Measurements from ENCODE around the gene TMEM92.

TMEM92 gene

DNA sequence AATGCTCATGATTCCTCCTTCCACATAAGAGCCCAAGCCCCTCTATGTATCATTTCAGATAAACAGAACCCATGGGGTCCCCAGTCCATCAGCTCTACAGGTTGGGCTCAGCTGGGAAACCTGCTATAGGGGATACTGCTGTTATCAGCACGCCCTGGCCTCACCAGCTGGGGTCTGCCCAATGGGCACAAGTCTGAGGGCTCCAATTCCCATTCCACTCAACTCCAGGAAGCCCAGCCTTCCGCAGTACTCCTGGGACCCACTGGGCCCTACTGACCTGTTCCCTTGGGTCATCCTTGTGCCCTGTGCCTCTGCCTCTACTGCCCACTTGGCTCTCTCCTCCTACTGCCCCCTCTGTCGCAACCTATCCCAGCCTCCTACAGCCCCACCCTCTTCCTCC is 55.5 kb downstream of the TMEM92 start:
- no peak for DNase-seq

DNA sequence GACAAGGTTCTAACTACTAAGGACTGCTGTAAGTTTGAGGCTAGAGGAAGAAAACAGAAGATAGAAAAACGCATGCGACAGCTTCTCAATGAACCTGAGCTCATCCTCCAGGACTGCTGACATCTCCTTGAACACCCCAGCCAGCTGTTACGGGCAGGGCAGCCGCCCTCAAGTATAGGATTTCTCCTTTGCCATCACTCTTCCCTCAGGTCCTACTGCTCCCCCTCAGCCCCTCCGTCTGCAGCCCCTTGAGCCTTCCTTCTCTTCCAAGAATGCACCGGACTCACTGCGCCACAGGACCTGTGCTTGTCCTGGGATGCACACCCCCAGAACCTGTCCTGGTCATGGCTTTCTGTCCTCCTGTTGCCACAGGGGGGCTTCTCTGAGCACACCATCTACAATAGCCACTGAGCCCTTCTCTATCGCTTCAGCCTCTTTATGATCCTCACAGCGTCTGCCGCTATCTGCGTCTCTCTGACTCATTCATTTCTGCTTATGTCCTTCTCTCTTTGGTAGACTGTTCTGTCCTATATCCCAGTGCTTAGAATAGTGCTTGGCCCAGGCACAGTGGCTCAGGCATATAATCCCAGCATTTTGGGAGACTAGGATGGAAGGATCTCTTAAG is 56.0 kb downstream of the TMEM92 start:
- DNase-seq, result peak; percentile 30

All from NCI-H524 treated with DMSO at 0.1 percent for 48 hours (cell line).